ENCODE results near the gene RAB40C.

Gene RAB40C

GRCh38 chr16:652454-653305 is 62.8 kb downstream of the RAB40C start:
- peaks cover 8 to 9% of the 10 kb centered on the region in 2 experiments for H3K4me1 ChIP-seq (ENCODE audit: control insufficient read depth in 1 of 2, insufficient read depth in 2 of 2, low read length in 2 of 2)
- H3K79me1 ChIP-seq (ENCODE audit: low read length): peaks cover 11% of the 10 kb centered on the region
- peaks cover 32 to 35% of the 10 kb centered on the region in 2 experiments for H3K36me3 ChIP-seq (ENCODE audit: control insufficient read depth in 1 of 2, insufficient read depth in 2 of 2, low read length in 2 of 2)
- H3K23ac ChIP-seq (ENCODE audit: low read length): no peak overlapping the region
- no peak overlapping the region for H4K91ac ChIP-seq (ENCODE audit: low read depth, low read length)
- H3K9me3 ChIP-seq (ENCODE audit: insufficient read depth, low read depth, low read length): no peaks in the 10 kb centered on the region
- no peak overlapping the region for H2AK5ac ChIP-seq (ENCODE audit: low read length)
- no CpG with 5 or more reads among the region's 28 CpGs for WGBS (ENCODE audit: extremely low coverage, insufficient coverage, insufficient read length)
- H3K18ac ChIP-seq (ENCODE audit: low read length): no peak overlapping the region
- H3K79me2 ChIP-seq (ENCODE audit: control insufficient read depth, insufficient read depth, low read length, poor library complexity): peaks cover 6% of the 10 kb centered on the region
- no peak overlapping the region for H3K4me2 ChIP-seq (ENCODE audit: low read length)
- H3K27ac ChIP-seq (ENCODE audit: low read depth, low read length): no peak overlapping the region
- no peak overlapping the region for H2BK5ac ChIP-seq (ENCODE audit: low read depth, low read length, poor library complexity)
- no peaks in the 10 kb centered on the region for H3K27me3 ChIP-seq (ENCODE audit: insufficient read depth, low read length)
- H3K4me3 ChIP-seq (ENCODE audit: low read depth, low read length): no peak overlapping the region
- H3K4ac ChIP-seq (ENCODE audit: low read depth, low read length): no peak overlapping the region
- H3K9ac ChIP-seq (ENCODE audit: low read length): no peak overlapping the region
- H2BK120ac ChIP-seq (ENCODE audit: insufficient read depth, low read length, poor library complexity): no peak overlapping the region
- H3K14ac ChIP-seq (ENCODE audit: low read length): no peak overlapping the region
- no peak overlapping the region for H4K12ac ChIP-seq (ENCODE audit: low read depth, low read length)
- H2BK12ac ChIP-seq (ENCODE audit: low read length): no peak overlapping the region
- no peak overlapping the region for H4K8ac ChIP-seq (ENCODE audit: low read depth, low read length)
- no peak for DNase-seq
- H2AFZ ChIP-seq (ENCODE audit: insufficient read depth, low read length, poor library complexity): no peak overlapping the region

GRCh38 chr16:654034-654433 is 64.2 kb downstream of the RAB40C start:
- no peaks in the 10 kb centered on the region for H3K27me3 ChIP-seq (ENCODE audit: insufficient read depth, low read length)
- no peak overlapping the region for H3K4me3 ChIP-seq (ENCODE audit: low read depth, low read length)
- H2BK120ac ChIP-seq (ENCODE audit: insufficient read depth, low read length, poor library complexity): no peak overlapping the region
- H4K12ac ChIP-seq (ENCODE audit: low read depth, low read length): no peak overlapping the region
- H4K8ac ChIP-seq (ENCODE audit: low read depth, low read length): no peak overlapping the region
- H2AFZ ChIP-seq (ENCODE audit: insufficient read depth, low read length, poor library complexity): no peak overlapping the region
- peaks cover 4% of the 10 kb centered on the region for H3K79me1 ChIP-seq (ENCODE audit: low read length)
- no peaks in the 10 kb centered on the region for H3K9me3 ChIP-seq (ENCODE audit: insufficient read depth, low read depth, low read length)
- WGBS (ENCODE audit: extremely low coverage, insufficient coverage, insufficient read length): no CpG with 5 or more reads among the region's 12 CpGs
- H3K4me2 ChIP-seq (ENCODE audit: low read length): no peak overlapping the region
- H3K9ac ChIP-seq (ENCODE audit: low read length): no peak overlapping the region
- H3K18ac ChIP-seq (ENCODE audit: low read length): no peak overlapping the region
- no peak overlapping the region for H2AK5ac ChIP-seq (ENCODE audit: low read length)
- no peak for DNase-seq
- H4K91ac ChIP-seq (ENCODE audit: low read depth, low read length): no peak overlapping the region
- H3K79me2 ChIP-seq (ENCODE audit: control insufficient read depth, insufficient read depth, low read length, poor library complexity): peaks cover 4% of the 10 kb centered on the region
- no peaks in the 10 kb centered on the region for H3K4me1 ChIP-seq (ENCODE audit: control insufficient read depth in 1 of 2, insufficient read depth in 2 of 2, low read length in 2 of 2)
- H3K14ac ChIP-seq (ENCODE audit: low read length): no peak overlapping the region
- peaks cover 44 to 46% of the 10 kb centered on the region in 2 experiments for H3K36me3 ChIP-seq (ENCODE audit: control insufficient read depth in 1 of 2, insufficient read depth in 2 of 2, low read length in 2 of 2)
- no peak overlapping the region for H2BK5ac ChIP-seq (ENCODE audit: low read depth, low read length, poor library complexity)
- H3K27ac ChIP-seq (ENCODE audit: low read depth, low read length): no peak overlapping the region
- no peak overlapping the region for H2BK12ac ChIP-seq (ENCODE audit: low read length)
- no peak overlapping the region for H3K4ac ChIP-seq (ENCODE audit: low read depth, low read length)
- no peak overlapping the region for H3K23ac ChIP-seq (ENCODE audit: low read length)

- Histone ChIP-seq H3K9ac (ENCODE audit: low read length) (no peak overlapping the region), H3K79me2 (ENCODE audit: control insufficient read depth, insufficient read depth, low read length, poor library complexity) (no peaks in the 10 kb centered on the region), H3K4me3 (ENCODE audit: low read depth, low read length) (no peak overlapping the region), H3K23ac (ENCODE audit: low read length) (no peak overlapping the region), H3K9me3 (ENCODE audit: insufficient read depth, low read depth, low read length) (no peaks in the 10 kb centered on the region), H3K36me3 (ENCODE audit: control insufficient read depth in 1 of 2, insufficient read depth in 2 of 2, low read length in 2 of 2) (peaks cover 42 to 52% of the 10 kb centered on the region in 2 experiments), H3K79me1 (ENCODE audit: low read length) (no peaks in the 10 kb centered on the region), H3K18ac (ENCODE audit: low read length) (no peak overlapping the region), H3K14ac (ENCODE audit: low read length) (no peak overlapping the region), H3K27me3 (ENCODE audit: insufficient read depth, low read length) (no peaks in the 10 kb centered on the region), H3K4me1 (ENCODE audit: control insufficient read depth in 1 of 2, insufficient read depth in 2 of 2, low read length in 2 of 2) (peaks cover 6 to 8% of the 10 kb centered on the region in 2 experiments), H3K27ac (ENCODE audit: low read depth, low read length) (no peak overlapping the region), H4K12ac (ENCODE audit: low read depth, low read length) (no peak overlapping the region), H2AFZ (ENCODE audit: insufficient read depth, low read length, poor library complexity) (no peak overlapping the region), H2BK5ac (ENCODE audit: low read depth, low read length, poor library complexity) (no peak overlapping the region), H2BK12ac (ENCODE audit: low read length) (no peak overlapping the region), H4K8ac (ENCODE audit: low read depth, low read length) (no peak overlapping the region), H2AK5ac (ENCODE audit: low read length) (no peak overlapping the region), H3K4me2 (ENCODE audit: low read length) (no peak overlapping the region), H2BK120ac (ENCODE audit: insufficient read depth, low read length, poor library complexity) (no peak overlapping the region), H3K4ac (ENCODE audit: low read depth, low read length) (no peak overlapping the region), H4K91ac (ENCODE audit: low read depth, low read length) (no peak overlapping the region)
- no CpG with 5 or more reads among the region's 22 CpGs for WGBS (ENCODE audit: extremely low coverage, insufficient coverage, insufficient read length)
- no peak for DNase-seq
Observed at GRCh38 chr16:657487-657886, 67.6 kb downstream of the RAB40C start.

GRCh38 chr16:658679-659571 is 69.1 kb downstream of the RAB40C start:
- Histone ChIP-seq H3K4ac (ENCODE audit: low read depth, low read length) (no peak overlapping the region), H3K27ac (ENCODE audit: low read depth, low read length) (no peak overlapping the region), H3K4me1 (ENCODE audit: control insufficient read depth in 1 of 2, insufficient read depth in 2 of 2, low read length in 2 of 2) (peaks cover 6 to 8% of the 10 kb centered on the region in 2 experiments), H2AFZ (ENCODE audit: insufficient read depth, low read length, poor library complexity) (no peak overlapping the region), H3K79me2 (ENCODE audit: control insufficient read depth, insufficient read depth, low read length, poor library complexity) (no peaks in the 10 kb centered on the region), H4K91ac (ENCODE audit: low read depth, low read length) (no peak overlapping the region), H2BK120ac (ENCODE audit: insufficient read depth, low read length, poor library complexity) (no peak overlapping the region), H3K4me3 (ENCODE audit: low read depth, low read length) (no peak overlapping the region), H3K36me3 (ENCODE audit: control insufficient read depth in 1 of 2, insufficient read depth in 2 of 2, low read length in 2 of 2) (peaks cover 32 to 51% of the 10 kb centered on the region in 2 experiments), H3K18ac (ENCODE audit: low read length) (no peak overlapping the region), H2BK5ac (ENCODE audit: low read depth, low read length, poor library complexity) (no peak overlapping the region), H4K12ac (ENCODE audit: low read depth, low read length) (no peak overlapping the region), H3K27me3 (ENCODE audit: insufficient read depth, low read length) (no peaks in the 10 kb centered on the region), H3K23ac (ENCODE audit: low read length) (no peak overlapping the region), H3K9ac (ENCODE audit: low read length) (no peak overlapping the region), H3K79me1 (ENCODE audit: low read length) (no peaks in the 10 kb centered on the region), H4K8ac (ENCODE audit: low read depth, low read length) (no peak overlapping the region), H3K14ac (ENCODE audit: low read length) (no peak overlapping the region), H2AK5ac (ENCODE audit: low read length) (no peak overlapping the region), H2BK12ac (ENCODE audit: low read length) (no peak overlapping the region), H3K4me2 (ENCODE audit: low read length) (no peak overlapping the region), H3K9me3 (ENCODE audit: insufficient read depth, low read depth, low read length) (no peaks in the 10 kb centered on the region)
- no peak for DNase-seq
- WGBS (ENCODE audit: extremely low coverage, insufficient coverage, insufficient read length): no CpG with 5 or more reads among the region's 35 CpGs
